ENCODE measurements around the gene ZNF521. TPM values are rescaled to one million over a fixed set of nuclear protein-coding genes. Genes with fewer than 3 reads are reported as not detected.

ZNF521 gene
- total and polyA plus RNA-seq, 2 experiments from 2014 or later, result 3.1 to 9.2 TPM

DNA sequence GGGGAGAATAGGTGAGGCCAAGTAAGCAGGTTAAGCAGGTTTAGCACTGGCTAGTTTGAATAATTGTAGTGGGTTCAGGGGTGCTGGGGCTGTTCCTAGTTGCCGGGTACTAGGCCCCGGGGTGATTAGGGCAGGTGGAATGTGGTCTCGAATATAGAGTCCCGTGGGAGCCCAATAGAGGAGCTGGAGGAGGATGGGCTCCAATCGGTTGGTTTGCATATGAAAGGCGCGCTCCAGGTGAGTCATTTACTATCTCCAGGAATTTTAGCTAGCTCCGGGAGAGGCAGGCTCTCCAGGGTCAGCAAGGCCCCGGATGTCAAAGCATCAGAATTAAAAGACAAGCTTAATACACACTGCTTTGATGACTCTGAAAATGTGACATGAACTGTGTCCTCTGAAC, 304.0 kb downstream of the ZNF521 start:
- Histone ChIP-seq H3K27ac (ENCODE audit: low read depth) (no peak overlapping the region), H3K4me3 (no peak overlapping the region), H3F3A (replicated peaks; ENCODE audit: low read depth) (no peaks in the 10 kb centered on the region), H3K36me3 (ENCODE audit: insufficient read depth) (no peaks in the 10 kb centered on the region), H3K79me2 (replicated peaks; ENCODE audit: insufficient read depth) (no peaks in the 10 kb centered on the region), H2AFZ (no peak overlapping the region), H4K20me1 (replicated peaks; ENCODE audit: insufficient read depth) (peaks cover 17% of the 10 kb centered on the region), H3K4me2 (0 out of 2 replicates have a peak overlapping the region, but pooled peaks have one; percentile 18), H3K9me2 (ENCODE audit: insufficient read depth) (no peaks in the 10 kb centered on the region; the same call in 1 of the 2 replicates), H3K27me3 (ENCODE audit: insufficient read depth) (peaks cover 97% of the 10 kb centered on the region), H3K4me1 (ENCODE audit: insufficient read depth) (peaks cover 5% of the 10 kb centered on the region)
- Mint-ChIP-seq H3K27ac (no peak overlapping the region), H3K4me1 (peaks cover 20% of the 10 kb centered on the region), H3K27me3 (ENCODE audit: insufficient read depth, low read depth, poor library complexity) (peaks cover 54% of the 10 kb centered on the region), H3K4me3 (no peak overlapping the region), H3K36me3 (ENCODE audit: low read depth) (no peaks in the 10 kb centered on the region), H3K9me3 (no peaks in the 10 kb centered on the region; the same call in 2 of the 3 replicates)
- peak; percentile 95 for DNase-seq (ENCODE audit: low spot score)
- ATAC-seq, result peak; percentile 98
- no peak for TF ChIP-seq STAT1 (IDR thresholded peaks at IDR 0.05; ENCODE audit: unreplicated experiment)
- TF ChIP-seq, protein P1, sequence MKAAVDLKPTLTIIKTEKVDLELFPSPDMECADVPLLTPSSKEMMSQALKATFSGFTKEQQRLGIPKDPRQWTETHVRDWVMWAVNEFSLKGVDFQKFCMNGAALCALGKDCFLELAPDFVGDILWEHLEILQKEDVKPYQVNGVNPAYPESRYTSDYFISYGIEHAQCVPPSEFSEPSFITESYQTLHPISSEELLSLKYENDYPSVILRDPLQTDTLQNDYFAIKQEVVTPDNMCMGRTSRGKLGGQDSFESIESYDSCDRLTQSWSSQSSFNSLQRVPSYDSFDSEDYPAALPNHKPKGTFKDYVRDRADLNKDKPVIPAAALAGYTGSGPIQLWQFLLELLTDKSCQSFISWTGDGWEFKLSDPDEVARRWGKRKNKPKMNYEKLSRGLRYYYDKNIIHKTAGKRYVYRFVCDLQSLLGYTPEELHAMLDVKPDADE (IDR thresholded peaks at IDR 0.05), result no peak
- TF ChIP-seq NANOG (IDR thresholded peaks at IDR 0.05; ENCODE audit: borderline replicate concordance), result 0 out of 2 replicates have a peak, but pooled peaks have one; percentile 49
- TF ChIP-seq, protein P2, sequence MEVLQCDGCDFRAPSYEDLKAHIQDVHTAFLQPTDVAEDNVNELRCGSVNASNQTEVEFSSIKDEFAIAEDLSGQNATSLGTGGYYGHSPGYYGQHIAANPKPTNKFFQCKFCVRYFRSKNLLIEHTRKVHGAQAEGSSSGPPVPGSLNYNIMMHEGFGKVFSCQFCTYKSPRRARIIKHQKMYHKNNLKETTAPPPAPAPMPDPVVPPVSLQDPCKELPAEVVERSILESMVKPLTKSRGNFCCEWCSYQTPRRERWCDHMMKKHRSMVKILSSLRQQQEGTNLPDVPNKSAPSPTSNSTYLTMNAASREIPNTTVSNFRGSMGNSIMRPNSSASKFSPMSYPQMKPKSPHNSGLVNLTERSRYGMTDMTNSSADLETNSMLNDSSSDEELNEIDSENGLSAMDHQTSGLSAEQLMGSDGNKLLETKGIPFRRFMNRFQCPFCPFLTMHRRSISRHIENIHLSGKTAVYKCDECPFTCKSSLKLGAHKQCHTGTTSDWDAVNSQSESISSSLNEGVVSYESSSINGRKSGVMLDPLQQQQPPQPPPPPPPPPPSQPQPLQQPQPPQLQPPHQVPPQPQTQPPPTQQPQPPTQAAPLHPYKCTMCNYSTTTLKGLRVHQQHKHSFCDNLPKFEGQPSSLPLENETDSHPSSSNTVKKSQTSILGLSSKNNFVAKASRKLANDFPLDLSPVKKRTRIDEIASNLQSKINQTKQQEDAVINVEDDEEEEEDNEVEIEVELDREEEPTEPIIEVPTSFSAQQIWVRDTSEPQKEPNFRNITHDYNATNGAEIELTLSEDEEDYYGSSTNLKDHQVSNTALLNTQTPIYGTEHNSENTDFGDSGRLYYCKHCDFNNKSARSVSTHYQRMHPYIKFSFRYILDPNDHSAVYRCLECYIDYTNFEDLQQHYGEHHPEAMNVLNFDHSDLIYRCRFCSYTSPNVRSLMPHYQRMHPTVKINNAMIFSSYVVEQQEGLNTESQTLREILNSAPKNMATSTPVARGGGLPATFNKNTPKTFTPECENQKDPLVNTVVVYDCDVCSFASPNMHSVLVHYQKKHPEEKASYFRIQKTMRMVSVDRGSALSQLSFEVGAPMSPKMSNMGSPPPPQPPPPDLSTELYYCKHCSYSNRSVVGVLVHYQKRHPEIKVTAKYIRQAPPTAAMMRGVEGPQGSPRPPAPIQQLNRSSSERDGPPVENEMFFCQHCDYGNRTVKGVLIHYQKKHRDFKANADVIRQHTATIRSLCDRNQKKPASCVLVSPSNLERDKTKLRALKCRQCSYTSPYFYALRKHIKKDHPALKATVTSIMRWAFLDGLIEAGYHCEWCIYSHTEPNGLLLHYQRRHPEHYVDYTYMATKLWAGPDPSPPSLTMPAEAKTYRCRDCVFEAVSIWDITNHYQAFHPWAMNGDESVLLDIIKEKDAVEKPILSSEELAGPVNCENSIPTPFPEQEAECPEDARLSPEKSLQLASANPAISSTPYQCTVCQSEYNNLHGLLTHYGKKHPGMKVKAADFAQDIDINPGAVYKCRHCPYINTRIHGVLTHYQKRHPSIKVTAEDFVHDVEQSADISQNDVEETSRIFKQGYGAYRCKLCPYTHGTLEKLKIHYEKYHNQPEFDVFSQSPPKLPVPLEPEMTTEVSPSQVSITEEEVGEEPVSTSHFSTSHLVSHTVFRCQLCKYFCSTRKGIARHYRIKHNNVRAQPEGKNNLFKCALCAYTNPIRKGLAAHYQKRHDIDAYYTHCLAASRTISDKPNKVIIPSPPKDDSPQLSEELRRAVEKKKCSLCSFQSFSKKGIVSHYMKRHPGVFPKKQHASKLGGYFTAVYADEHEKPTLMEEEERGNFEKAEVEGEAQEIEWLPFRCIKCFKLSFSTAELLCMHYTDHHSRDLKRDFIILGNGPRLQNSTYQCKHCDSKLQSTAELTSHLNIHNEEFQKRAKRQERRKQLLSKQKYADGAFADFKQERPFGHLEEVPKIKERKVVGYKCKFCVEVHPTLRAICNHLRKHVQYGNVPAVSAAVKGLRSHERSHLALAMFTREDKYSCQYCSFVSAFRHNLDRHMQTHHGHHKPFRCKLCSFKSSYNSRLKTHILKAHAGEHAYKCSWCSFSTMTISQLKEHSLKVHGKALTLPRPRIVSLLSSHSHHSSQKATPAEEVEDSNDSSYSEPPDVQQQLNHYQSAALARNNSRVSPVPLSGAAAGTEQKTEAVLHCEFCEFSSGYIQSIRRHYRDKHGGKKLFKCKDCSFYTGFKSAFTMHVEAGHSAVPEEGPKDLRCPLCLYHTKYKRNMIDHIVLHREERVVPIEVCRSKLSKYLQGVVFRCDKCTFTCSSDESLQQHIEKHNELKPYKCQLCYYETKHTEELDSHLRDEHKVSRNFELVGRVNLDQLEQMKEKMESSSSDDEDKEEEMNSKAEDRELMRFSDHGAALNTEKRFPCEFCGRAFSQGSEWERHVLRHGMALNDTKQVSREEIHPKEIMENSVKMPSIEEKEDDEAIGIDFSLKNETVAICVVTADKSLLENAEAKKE (CRISPR knock-in tag; IDR thresholded peaks at IDR 0.05), result no peak
- TF ChIP-seq JUNB (IDR thresholded peaks at IDR 0.05; ENCODE audit: unreplicated experiment), result no peak

All from GM23338 (cell line).